Liver (tissue), 9 donors: ENCODE results near the gene EVL. TPM values are rescaled to one million over a fixed set of nuclear protein-coding genes. Genes with fewer than 3 reads are reported as not detected.

Experiments used
- DNase-seq: peaks from one replicate; pipeline ENCODE4 v3.0.0-alpha.2; 2017; ENCODE audit warnings: low spot score
- H3K27ac ChIP-seq, 2 donors: one replicate each; pipeline ENCODE4 v1.7.0; 2013; ENCODE audit warnings: inconsistent platforms in 2 of 2, low read length in 2 of 2, control low read depth in 1 of 2, low read depth in 1 of 2, mild to moderate bottlenecking in 1 of 2
- H3K27me3 ChIP-seq, 4 donors: one replicate each; pipeline versions ENCODE4 v1.6.1 to v1.7.0; 2013; ENCODE audit warnings: low read length in 3 of 4, inconsistent platforms in 1 of 4, mild to moderate bottlenecking in 1 of 4, moderate library complexity in 1 of 4; ENCODE audit not compliant: control insufficient read depth in 4 of 4, insufficient read depth in 4 of 4
- H3K36me3 ChIP-seq, 4 donors: one replicate each; pipeline versions ENCODE4 v1.6.1 to v1.7.0; 2013; ENCODE audit warnings: low read length in 3 of 4, mild to moderate bottlenecking in 3 of 4, low read depth in 1 of 4, moderate library complexity in 1 of 4; ENCODE audit not compliant: control insufficient read depth in 4 of 4, insufficient read depth in 3 of 4
- H3K4me1 ChIP-seq, 4 donors: one replicate each; pipeline versions ENCODE4 v1.6.1 to v1.7.0; 2013; ENCODE audit warnings: low read length in 3 of 4, mild to moderate bottlenecking in 3 of 4, moderate library complexity in 1 of 4; ENCODE audit not compliant: control insufficient read depth in 4 of 4, insufficient read depth in 4 of 4
- H3K4me3 ChIP-seq, 3 donors: one replicate each; pipeline versions ENCODE4 v1.6.1 to v1.7.0; 2013; ENCODE audit warnings: low read length in 3 of 3, control low read depth in 1 of 3, low read depth in 1 of 3, mild to moderate bottlenecking in 1 of 3
- H3K9ac ChIP-seq, 2 donors: one replicate each; pipeline ENCODE4 v1.7.0; 2013; ENCODE audit warnings: low read length in 2 of 2, mild to moderate bottlenecking in 2 of 2, moderate library complexity in 2 of 2, control low read depth in 1 of 2, low read depth in 1 of 2
- H3K9me3 ChIP-seq, 4 donors: one replicate each; pipeline versions ENCODE4 v1.6.1 to v1.7.0; 2013; ENCODE audit warnings: low read length in 3 of 4; ENCODE audit not compliant: control insufficient read depth in 4 of 4
- ATF3 ChIP-seq: IDR thresholded peaks from 2 replicates; pipeline ENCODE4 v1.6.1; 2016; ENCODE audit warnings: antibody characterized with exemption
- EGR1 ChIP-seq, 2 donors: IDR thresholded peaks; 2 replicates each; pipeline ENCODE4 v1.6.1; 2016 to 2018; ENCODE audit warnings: antibody characterized with exemption in 2 of 2, low read depth in 2 of 2
- FOXA1 ChIP-seq: IDR thresholded peaks from 2 replicates; pipeline ENCODE4 v1.6.1; 2016; ENCODE audit warnings: antibody characterized with exemption
- FOXA2 ChIP-seq: IDR thresholded peaks from 2 replicates; pipeline ENCODE4 v1.6.1; 2016; ENCODE audit warnings: antibody characterized with exemption
- GABPA ChIP-seq, 2 donors: IDR thresholded peaks in 1 of 2; conservative IDR thresholded peaks in 1 of 2; 2 replicates each; pipeline ENCODE4 v1.6.1; 2016; ENCODE audit warnings: antibody characterized with exemption in 2 of 2, mild to moderate bottlenecking in 1 of 2, moderate library complexity in 1 of 2
- HNF4A ChIP-seq, 2 donors: conservative IDR thresholded peaks; 2 replicates each; pipeline ENCODE4 v1.6.1; 2016; ENCODE audit warnings: antibody characterized with exemption in 2 of 2, mild to moderate bottlenecking in 2 of 2
- HNF4G ChIP-seq: IDR thresholded peaks from 2 replicates; pipeline ENCODE4 v1.6.1; 2016; ENCODE audit warnings: antibody characterized with exemption
- MAX ChIP-seq: IDR thresholded peaks from 2 replicates; pipeline ENCODE4 v1.6.1; 2016; ENCODE audit warnings: antibody characterized with exemption
- NR2F2 ChIP-seq: IDR thresholded peaks from 2 replicates; pipeline ENCODE4 v1.6.1; 2016; ENCODE audit warnings: antibody characterized with exemption
- RAD21 ChIP-seq, 2 donors: IDR thresholded peaks; 2 replicates each; pipeline ENCODE4 v1.6.1; 2016; ENCODE audit warnings: antibody characterized with exemption in 2 of 2, mild to moderate bottlenecking in 2 of 2
- REST ChIP-seq: IDR thresholded peaks from 2 replicates; pipeline ENCODE4 v1.6.1; 2016; ENCODE audit warnings: antibody characterized with exemption, mild to moderate bottlenecking
- RXRA ChIP-seq, 2 donors: IDR thresholded peaks; 2 replicates each; pipeline ENCODE4 v1.6.1; 2017 to 2018; ENCODE audit warnings: antibody characterized with exemption in 2 of 2, mild to moderate bottlenecking in 1 of 2
- SP1 ChIP-seq: IDR thresholded peaks from 2 replicates; pipeline ENCODE4 v1.6.1; 2018; ENCODE audit warnings: antibody characterized with exemption, mild to moderate bottlenecking
- TAF1 ChIP-seq: conservative IDR thresholded peaks from 2 replicates; pipeline ENCODE4 v1.6.1; 2016; ENCODE audit warnings: antibody characterized with exemption, mild to moderate bottlenecking
- YY1 ChIP-seq: IDR thresholded peaks from 2 replicates; pipeline ENCODE4 v1.6.1; 2016; ENCODE audit warnings: antibody characterized with exemption, mild to moderate bottlenecking
- ZBTB33 ChIP-seq: IDR thresholded peaks from 2 replicates; pipeline ENCODE4 v1.6.1; 2016; ENCODE audit warnings: antibody characterized with exemption
- WGBS: extraction: QIAGEN DNeasy Blood & Tissue Kit; methylation state at CpG from one replicate; pipeline ENCODE4 v1.1.7; 2013; 5-methylcytosine and 5-hydroxymethylcytosine counted together
- polyA plus RNA-seq, 2 donors: library from polyadenylated mRNA; stranded (reverse) in 1 of 2; unstranded in 1 of 2; fragments of 200-250 nt in 1 of 2; fragments of >200 nt in 1 of 2; fragmentation: Nextera tagmentation in 1 of 2; extraction: Ambion mirVana in 1 of 2; gene quantifications; one replicate each; pipeline versions ENCODE4 v1.2.1 to v1.2.3, GENCODE V29; 2013 to 2015
- total RNA-seq, 2 donors: library from RNA; depleted of rRNA; stranded (reverse); fragments of >200 nt; gene quantifications; one replicate each; pipeline ENCODE4 v1.2.3, GENCODE V29; 2014
- donor health status: healthy.
- donor health status: healthy.
- donor health status: healthy.
- donor health status: healthy.
- donor health status: healthy.

Gene EVL
- total and polyA plus RNA-seq, 4 donors = 11.3 to 85.9 (median 33.9) TPM

- peak; percentile 66 for DNase-seq
- no peaks in the 10 kb centered on the region for H3K9me3 ChIP-seq
- peaks cover 0 to 2% (median under 1%) of the 10 kb centered on the region in 4 donors for H3K36me3 ChIP-seq
- no peak overlapping the region for H3K4me3 ChIP-seq
- no peaks in the 10 kb centered on the region for H3K27me3 ChIP-seq
- TF ChIP-seq NR2F2 (no peak), SP1 (peak; percentile 62), RXRA (IDR thresholded peaks at IDR 0.05) (no peak), HNF4G (peak; percentile 41), HNF4A (conservative IDR thresholded peaks at IDR 0.05) (peak; percentile 48 to 66), TAF1 (no peak)
- H3K4me1 ChIP-seq = peaks cover 3 to 19% (median 7%) of the 10 kb centered on the region in 4 donors
- 53% methylated on average over 18 of the region's 18 CpGs for WGBS
- H3K9ac ChIP-seq = no peak overlapping the region
- H3K27ac ChIP-seq = no peak overlapping the region
Measured at GRCh38 chr14:100144996-100145646, 79.9 kb downstream of the EVL start.

- WGBS = 92% methylated on average over 27 of the region's 27 CpGs
- peaks cover 3 to 19% (median 7%) of the 10 kb centered on the region in 4 donors for H3K4me1 ChIP-seq
- DNase-seq = no peak
- TF ChIP-seq EGR1 (IDR thresholded peaks at IDR 0.05; ENCODE audit: low read depth in 2 of 2) (no peak), ZBTB33 (no peak), REST (no peak), ATF3 (no peak), FOXA1 (no peak), HNF4G (no peak), FOXA2 (no peak), MAX (no peak), RAD21 (IDR thresholded peaks at IDR 0.05) (no peak), YY1 (no peak), GABPA (IDR thresholded peaks at IDR 0.05 in 1 of 2, conservative IDR thresholded peaks at IDR 0.05 in 1 of 2) (no peak)
- H3K27me3 ChIP-seq = no peaks in the 10 kb centered on the region
- no peak overlapping the region for H3K9ac ChIP-seq
- no peak overlapping the region for H3K4me3 ChIP-seq
- no peaks in the 10 kb centered on the region for H3K9me3 ChIP-seq
- H3K27ac ChIP-seq = no peak overlapping the region
- peaks cover 0 to 2% (median under 1%) of the 10 kb centered on the region in 4 donors for H3K36me3 ChIP-seq
Measured at GRCh38 chr14:100145682-100146464, 80.7 kb downstream of the EVL start.
